ENCODE results near the gene ABLIM1. TPM values are rescaled to one million over a fixed set of nuclear protein-coding genes. Genes with fewer than 3 reads are reported as not detected.

ABLIM1 gene
- total and polyA plus RNA-seq, 2 of the 13 experiments (the other 11 are each of a cell fraction or from before 2014, with no cell fraction given): 59.4 to 92.7 TPM

DNA sequence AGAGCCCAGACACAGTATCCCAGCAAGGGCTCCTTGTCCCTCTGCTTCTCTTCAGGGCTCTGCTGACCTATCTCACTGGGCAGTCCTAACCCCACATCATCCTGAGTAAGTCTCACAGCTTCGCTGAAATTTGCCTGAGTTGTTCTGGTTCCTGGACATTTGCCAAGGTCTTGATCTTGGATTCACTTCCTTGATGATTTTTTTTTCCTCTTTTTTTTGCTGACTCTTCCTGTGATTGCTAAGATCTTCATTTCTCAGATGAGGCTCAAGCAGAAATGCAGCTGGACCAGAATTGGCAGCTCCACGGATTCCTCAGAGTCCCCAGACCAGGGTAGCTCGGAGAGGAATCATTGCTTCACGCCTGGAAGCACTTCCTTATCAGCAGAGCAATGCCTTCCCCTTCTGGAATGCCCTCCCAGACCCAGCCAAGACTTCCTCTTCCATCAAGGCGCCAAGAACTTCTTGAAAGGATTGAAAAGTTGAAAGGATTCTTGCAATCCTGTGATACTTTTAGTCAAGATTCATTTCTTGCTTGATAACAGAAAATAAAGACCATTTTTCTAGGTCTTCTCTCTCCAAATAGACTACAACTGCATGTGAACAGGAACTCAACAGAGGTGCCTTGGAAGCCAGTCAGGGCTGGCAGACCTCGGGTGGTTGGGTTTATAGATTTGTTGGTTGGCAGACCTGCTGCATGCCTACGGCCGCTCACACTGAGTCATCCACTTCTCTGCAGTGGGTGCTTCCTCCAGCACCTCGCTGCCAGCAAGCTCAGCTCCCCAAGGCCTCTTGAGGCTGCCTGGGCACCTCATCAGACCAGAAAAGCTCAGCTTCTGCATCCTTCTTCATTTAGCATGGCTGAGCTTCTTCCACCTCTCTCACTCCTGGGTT is 244.9 kb downstream of the ABLIM1 start (continued):
- TF ChIP-seq, protein P1, sequence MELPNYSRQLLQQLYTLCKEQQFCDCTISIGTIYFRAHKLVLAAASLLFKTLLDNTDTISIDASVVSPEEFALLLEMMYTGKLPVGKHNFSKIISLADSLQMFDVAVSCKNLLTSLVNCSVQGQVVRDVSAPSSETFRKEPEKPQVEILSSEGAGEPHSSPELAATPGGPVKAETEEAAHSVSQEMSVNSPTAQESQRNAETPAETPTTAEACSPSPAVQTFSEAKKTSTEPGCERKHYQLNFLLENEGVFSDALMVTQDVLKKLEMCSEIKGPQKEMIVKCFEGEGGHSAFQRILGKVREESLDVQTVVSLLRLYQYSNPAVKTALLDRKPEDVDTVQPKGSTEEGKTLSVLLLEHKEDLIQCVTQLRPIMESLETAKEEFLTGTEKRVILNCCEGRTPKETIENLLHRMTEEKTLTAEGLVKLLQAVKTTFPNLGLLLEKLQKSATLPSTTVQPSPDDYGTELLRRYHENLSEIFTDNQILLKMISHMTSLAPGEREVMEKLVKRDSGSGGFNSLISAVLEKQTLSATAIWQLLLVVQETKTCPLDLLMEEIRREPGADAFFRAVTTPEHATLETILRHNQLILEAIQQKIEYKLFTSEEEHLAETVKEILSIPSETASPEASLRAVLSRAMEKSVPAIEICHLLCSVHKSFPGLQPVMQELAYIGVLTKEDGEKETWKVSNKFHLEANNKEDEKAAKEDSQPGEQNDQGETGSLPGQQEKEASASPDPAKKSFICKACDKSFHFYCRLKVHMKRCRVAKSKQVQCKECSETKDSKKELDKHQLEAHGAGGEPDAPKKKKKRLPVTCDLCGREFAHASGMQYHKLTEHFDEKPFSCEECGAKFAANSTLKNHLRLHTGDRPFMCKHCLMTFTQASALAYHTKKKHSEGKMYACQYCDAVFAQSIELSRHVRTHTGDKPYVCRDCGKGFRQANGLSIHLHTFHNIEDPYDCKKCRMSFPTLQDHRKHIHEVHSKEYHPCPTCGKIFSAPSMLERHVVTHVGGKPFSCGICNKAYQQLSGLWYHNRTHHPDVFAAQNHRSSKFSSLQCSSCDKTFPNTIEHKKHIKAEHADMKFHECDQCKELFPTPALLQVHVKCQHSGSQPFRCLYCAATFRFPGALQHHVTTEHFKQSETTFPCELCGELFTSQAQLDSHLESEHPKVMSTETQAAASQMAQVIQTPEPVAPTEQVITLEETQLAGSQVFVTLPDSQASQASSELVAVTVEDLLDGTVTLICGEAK (IDR thresholded peaks at IDR 0.05): no peak
- TF ChIP-seq, protein P1 (CRISPR knock-in tag; IDR thresholded peaks at IDR 0.05): no peak

Data from HepG2 (cell line).